ENCODE results near the gene SGTA.
"Not testable (repeated sequence)": the region's sequence is repeated elsewhere in the genome, so short reads cannot be mapped to it uniquely, and the experiment has no call there.

The SGTA gene

DNA sequence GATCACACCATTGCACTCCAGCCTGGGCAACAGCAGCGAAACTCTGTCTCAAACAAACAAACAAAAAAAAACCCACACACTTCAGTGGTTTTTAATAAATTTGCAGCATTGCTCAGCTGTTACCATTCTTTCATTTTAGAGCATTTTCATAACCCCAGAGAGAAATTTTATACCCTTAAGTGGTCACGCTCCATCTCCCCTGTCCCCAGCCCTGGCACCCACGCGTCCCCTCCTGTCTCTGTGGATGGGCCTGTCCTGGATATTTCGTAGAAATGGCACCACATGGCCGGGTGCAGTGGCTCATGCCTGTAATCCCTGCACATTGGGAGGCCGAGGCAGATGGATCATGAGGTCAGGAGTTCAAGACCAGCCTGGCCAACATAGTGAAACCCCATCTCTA lies 10.1 kb upstream of the SGTA start:
- Histone ChIP-seq H3K27me3 (no peaks in the 10 kb centered on the region), H3K27ac (no peak overlapping the region), H3K36me3 (peaks cover 38% of the 10 kb centered on the region), H3K4me1 (ENCODE audit: control insufficient read depth in 1 of 2, insufficient read depth in 1 of 2, low read depth in 1 of 2, low read length in 1 of 2) (no peaks in the 10 kb centered on the region), H3K9me3 (no peaks in the 10 kb centered on the region), H3K4me3 (ENCODE audit: low read depth in 1 of 2, low read length in 1 of 2) (no peak overlapping the region)
- TF ChIP-seq, protein P1, sequence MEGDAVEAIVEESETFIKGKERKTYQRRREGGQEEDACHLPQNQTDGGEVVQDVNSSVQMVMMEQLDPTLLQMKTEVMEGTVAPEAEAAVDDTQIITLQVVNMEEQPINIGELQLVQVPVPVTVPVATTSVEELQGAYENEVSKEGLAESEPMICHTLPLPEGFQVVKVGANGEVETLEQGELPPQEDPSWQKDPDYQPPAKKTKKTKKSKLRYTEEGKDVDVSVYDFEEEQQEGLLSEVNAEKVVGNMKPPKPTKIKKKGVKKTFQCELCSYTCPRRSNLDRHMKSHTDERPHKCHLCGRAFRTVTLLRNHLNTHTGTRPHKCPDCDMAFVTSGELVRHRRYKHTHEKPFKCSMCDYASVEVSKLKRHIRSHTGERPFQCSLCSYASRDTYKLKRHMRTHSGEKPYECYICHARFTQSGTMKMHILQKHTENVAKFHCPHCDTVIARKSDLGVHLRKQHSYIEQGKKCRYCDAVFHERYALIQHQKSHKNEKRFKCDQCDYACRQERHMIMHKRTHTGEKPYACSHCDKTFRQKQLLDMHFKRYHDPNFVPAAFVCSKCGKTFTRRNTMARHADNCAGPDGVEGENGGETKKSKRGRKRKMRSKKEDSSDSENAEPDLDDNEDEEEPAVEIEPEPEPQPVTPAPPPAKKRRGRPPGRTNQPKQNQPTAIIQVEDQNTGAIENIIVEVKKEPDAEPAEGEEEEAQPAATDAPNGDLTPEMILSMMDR (IDR thresholded peaks at IDR 0.05): no peak

DNA sequence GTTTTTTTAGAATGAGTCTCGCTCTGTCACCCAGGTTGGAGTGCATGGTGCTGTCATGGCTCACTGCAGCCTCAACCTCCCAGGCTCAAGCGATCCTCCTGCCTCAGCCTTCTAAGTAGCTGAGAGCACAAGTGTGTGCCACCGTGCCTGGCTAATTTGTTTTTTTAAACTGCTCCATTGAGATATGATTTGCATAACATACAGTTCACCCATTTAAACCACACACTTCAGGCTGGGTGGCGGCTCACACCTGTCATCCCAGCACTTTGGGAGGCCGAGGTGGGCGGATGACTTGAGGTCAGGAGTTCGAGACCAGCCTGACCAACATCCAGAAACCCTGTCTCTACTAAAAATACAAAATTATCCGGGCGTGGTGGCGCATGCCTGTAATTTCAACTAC lies 9.6 kb upstream of the SGTA start:
- not testable (repeated sequence) for H3K4me1 ChIP-seq (ENCODE audit: control insufficient read depth in 1 of 2, insufficient read depth in 1 of 2, low read depth in 1 of 2, low read length in 1 of 2); H3K4me3 ChIP-seq (ENCODE audit: low read depth in 1 of 2, low read length in 1 of 2); H3K27ac ChIP-seq; H3K27me3 ChIP-seq; H3K9me3 ChIP-seq
- peaks cover 36% of the 10 kb centered on the region for H3K36me3 ChIP-seq

DNA sequence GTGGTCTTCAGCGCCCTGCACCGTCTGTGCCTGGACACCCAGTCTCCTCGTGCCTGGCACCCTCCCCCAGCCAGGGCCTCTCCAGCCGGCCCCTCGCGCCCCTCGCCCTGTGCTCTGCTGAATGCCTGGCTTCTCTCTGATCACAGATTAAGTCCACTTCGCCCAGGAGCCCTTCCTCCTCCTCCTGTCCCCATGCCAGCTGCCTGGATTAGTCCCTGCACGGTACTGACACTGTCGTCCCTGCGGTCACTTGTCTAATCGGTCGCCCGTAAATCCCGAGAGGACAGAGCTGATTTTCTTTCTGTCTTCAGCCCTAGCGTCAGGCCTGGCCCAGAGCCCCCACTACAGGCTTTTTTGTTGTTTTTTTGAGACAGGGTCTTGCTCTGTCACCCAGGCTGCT lies 8.8 kb upstream of the SGTA start:
- no peak overlapping the region for H3K4me3 ChIP-seq (ENCODE audit: low read depth in 1 of 2, low read length in 1 of 2)
- no peaks in the 10 kb centered on the region for H3K27me3 ChIP-seq
- H3K9me3 ChIP-seq: no peaks in the 10 kb centered on the region
- no peaks in the 10 kb centered on the region for H3K4me1 ChIP-seq (ENCODE audit: control insufficient read depth in 1 of 2, insufficient read depth in 1 of 2, low read depth in 1 of 2, low read length in 1 of 2)
- TF ChIP-seq, protein P1 (IDR thresholded peaks at IDR 0.05): no peak
- no peak overlapping the region for H3K27ac ChIP-seq
- H3K36me3 ChIP-seq: peaks cover 33% of the 10 kb centered on the region

DNA sequence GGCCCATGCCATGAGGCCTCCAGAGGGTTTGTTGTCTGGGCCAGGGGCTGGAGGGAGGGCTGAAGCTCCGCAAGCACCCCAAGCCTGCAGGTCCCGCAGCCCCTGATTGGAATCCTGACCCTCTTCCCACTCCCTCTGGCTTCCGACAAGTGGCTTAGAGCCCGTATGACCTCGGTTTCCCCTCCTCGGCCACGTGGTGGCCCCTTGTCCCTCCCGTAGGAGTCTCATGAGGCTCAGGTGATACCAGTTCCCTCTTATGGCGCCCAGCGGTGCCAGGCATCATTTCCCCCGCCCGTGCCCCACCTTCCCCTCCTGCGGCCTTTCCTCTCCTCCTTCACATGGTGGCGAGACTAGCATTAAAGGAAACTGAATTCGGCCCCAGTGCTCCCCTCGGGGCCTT lies 8.4 kb upstream of the SGTA start:
- Histone ChIP-seq H3K36me3 (peaks cover 33% of the 10 kb centered on the region), H3K4me3 (ENCODE audit: low read depth in 1 of 2, low read length in 1 of 2) (no peak overlapping the region)
- TF ChIP-seq, protein P1 (IDR thresholded peaks at IDR 0.05): no peak

DNA sequence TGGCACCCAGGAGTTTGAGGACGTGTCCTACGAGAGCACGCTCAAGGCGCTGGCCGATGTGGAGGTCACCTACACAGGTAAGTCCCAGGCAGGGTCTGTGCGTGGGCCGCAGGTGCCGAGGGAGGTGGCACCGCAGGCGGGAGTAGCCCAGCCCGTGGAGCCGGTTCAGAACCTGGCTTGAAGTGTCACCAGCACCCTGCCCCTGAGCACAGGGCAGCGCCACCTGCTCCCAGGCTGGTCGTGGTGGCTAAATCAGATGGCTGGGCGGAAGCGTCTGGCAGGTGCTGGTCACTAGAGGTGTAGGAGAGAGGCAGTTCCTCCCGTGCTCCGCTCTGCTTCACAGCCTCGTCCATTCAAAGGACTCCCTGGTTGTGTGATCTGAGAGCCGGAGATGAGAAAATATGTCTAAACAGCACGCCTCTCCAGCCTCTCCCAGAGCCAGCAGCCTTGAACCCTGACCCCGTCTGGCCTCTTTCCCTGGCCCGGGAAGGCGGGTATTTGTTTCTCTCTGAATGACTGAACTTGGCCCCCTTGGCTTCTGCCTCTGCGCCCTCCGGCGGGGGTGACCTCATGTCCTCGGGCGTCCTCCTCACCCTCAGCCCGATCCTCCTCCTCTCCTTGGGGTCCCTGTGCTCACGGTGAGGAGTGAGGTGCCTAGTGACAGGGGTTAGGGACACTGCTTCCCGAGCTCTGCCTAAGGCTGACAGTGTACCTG lies 7.6 kb upstream of the SGTA start:
- Histone ChIP-seq H3K27me3 (no peaks in the 10 kb centered on the region), H3K4me3 (ENCODE audit: low read depth in 1 of 2, low read length in 1 of 2) (no peak overlapping the region), H3K9me3 (no peaks in the 10 kb centered on the region), H3K36me3 (peaks cover 27% of the 10 kb centered on the region), H3K4me1 (ENCODE audit: control insufficient read depth in 1 of 2, insufficient read depth in 1 of 2, low read depth in 1 of 2, low read length in 1 of 2) (peaks cover 7% of the 10 kb centered on the region in 2 experiments), H3K27ac (no peak overlapping the region)
- TF ChIP-seq, protein P1 (IDR thresholded peaks at IDR 0.05): no peak

More for the DNA sequence above, 8.4 kb upstream of the SGTA start:
- Histone ChIP-seq H3K9me3 (no peaks in the 10 kb centered on the region), H3K27ac (no peak overlapping the region), H3K27me3 (no peaks in the 10 kb centered on the region), H3K4me1 (ENCODE audit: control insufficient read depth in 1 of 2, insufficient read depth in 1 of 2, low read depth in 1 of 2, low read length in 1 of 2) (no peaks in the 10 kb centered on the region)

DNA sequence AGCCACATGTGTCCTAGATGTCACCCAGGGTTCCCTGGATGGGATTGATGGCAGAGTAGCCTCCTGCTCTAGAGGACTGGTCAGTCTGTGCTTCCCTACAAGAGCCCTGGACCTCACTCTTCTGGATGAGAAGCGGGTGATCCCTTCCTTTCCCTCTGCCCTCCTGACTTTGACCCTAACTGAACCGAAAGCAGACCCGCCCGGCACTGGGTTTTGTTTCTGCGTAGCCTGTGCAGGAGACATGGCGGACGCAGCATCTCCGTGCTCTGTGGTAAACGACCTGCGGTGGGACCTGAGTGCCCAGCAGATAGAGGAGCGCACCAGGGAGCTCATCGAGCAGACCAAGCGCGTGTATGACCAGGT lies 7.1 kb upstream of the SGTA start:
- Histone ChIP-seq H3K4me1 (ENCODE audit: control insufficient read depth in 1 of 2, insufficient read depth in 1 of 2, low read depth in 1 of 2, low read length in 1 of 2) (peaks cover 10% of the 10 kb centered on the region in 2 experiments), H3K27me3 (no peaks in the 10 kb centered on the region), H3K9me3 (no peaks in the 10 kb centered on the region), H3K27ac (no peak overlapping the region), H3K4me3 (ENCODE audit: low read depth in 1 of 2, low read length in 1 of 2) (no peak overlapping the region), H3K36me3 (peaks cover 22% of the 10 kb centered on the region)
- TF ChIP-seq, protein P1 (IDR thresholded peaks at IDR 0.05): no peak
